HG03354 (cell line): ENCODE results near the gene F2RL2.

Experiments used
- ATAC-seq: cut with Tn5 transposase; IDR thresholded peaks from one replicate; pipeline ENCODE4 v1.9.1; 2021; ENCODE audit warnings: mild to moderate bottlenecking; ENCODE audit not compliant: unreplicated experiment, poor library complexity, severe bottlenecking

The F2RL2 gene

DNA sequence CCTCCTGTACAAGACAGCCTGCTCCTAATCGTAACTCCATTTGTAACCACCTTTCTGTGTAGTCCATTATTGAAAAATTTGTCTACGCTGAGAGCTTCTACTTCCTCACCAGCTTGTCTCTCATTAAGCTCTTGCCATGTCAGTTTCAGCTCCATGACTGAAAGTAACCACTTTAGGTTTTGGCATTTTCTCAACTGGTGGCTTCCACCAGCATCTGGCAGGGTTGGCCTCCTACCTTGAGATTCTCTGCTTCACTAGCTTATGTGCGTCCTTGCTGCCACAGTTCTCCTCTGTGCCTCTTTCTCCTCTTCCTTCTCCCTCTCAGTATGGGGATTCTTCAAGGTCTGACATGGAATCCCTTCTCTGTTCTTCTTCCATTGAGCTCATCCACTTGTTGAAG is 31.8 kb downstream of the F2RL2 start:
- no peak for ATAC-seq

GRCh38 chr5:76590027-76590426 is 33.2 kb downstream of the F2RL2 start:
- peak; percentile 99 for ATAC-seq

- no peak for ATAC-seq
Observed at GRCh38 chr5:76586531-76586930, 36.7 kb downstream of the F2RL2 start.

DNA sequence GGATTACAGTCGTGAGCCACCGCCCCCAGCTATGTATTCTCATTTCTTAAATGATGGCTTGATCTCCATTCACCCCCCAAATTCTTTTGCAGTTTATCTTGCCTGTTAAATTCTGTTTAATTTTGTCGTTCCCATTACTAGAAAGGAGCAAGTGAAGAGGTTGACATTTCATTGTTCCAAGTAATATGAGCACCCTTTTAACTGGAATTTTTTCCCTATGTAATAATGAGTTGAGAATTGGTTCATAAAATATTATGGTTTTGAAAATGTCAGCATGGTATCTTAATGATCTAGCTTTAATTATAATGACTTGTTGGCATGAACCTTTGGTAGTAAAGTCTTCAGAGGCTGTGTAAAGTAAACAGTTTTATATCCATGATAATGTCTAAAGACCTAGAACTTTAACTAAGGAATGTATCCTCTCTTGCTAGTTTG is 37.4 kb downstream of the F2RL2 start:
- no peak for ATAC-seq

DNA sequence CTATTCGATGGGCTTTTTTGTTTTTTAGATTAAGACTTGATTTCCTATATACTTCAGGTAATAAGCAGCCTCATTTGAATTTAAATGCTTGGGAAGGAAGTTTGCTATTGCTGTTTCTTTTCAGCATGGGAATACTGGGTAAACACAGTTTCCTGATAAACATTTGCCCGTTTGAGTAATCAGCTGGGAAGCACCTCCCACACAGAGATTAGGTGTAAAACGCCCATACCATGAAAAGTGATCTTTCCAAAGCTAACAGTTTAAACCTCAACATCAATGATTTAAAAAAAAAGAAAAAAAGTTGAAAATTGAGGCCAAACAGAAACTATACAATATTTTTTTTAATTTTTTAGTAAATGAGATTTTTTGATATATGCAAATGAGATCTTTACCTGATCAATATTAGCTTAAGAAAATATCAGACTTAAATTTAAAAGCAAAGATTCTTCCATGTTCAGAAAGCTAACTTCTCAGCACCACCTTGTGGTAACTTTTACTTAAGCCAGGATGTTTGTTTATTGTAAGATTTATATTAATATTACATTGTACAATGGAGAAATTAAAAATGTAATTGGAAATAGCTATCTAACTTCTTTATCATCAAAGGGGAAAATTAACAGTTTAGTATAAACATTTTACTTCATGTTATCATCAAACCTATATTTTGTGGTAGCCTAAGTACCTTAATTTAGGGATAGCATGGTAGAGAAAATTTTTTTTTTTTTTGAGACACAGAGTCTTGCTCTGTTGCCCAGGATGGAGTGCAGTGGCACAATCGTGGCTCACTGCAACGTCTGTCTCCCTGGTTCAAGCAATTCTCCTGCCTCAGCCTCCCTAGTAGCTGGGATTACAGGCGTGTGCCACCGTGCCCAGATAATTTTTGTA is 39.8 kb downstream of the F2RL2 start:
- ATAC-seq, result no peak

GRCh38 chr5:76582230-76583162 is 40.7 kb downstream of the F2RL2 start:
- peak; percentile 93 for ATAC-seq

GRCh38 chr5:76580981-76581380 is 42.2 kb downstream of the F2RL2 start:
- ATAC-seq, result no peak

DNA sequence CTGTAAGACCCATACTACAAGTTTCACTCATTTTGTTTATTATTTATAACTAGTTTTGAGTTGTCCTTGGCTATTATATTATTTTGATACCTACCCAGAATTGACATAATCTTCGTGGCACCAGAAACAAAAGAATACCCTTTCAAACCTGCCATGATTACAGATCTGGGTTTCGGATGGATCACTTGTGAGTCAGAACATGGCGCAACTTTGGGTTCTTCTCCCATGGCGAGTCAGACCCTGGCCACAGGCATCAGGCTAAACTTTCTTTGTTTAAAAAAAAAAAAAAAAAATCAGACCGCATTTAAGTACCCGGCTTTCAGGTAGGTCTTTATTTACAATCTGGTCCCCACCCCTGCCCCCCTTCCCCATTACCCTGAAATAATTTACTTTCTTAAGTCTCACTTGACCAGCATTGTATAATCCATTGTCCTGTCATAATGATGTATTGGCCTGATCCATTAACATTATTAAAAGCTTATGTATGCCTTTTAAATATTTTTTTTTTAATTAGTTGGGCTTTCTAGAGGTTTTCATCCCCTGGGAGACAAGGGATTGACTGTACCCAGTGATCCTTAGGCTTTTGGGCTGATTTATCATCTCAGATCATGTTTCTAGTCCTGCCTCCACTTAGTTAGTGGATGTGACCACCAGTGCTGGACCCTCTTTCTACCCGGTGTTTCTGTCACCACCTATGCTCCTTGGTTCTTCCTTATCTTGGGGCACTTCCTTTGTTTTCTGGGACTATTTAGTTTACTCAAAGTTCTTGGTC is 43.9 kb downstream of the F2RL2 start:
- ATAC-seq, result no peak

- no peak for ATAC-seq
Observed at GRCh38 chr5:76576996-76577395, 46.2 kb downstream of the F2RL2 start.

GRCh38 chr5:76576450-76576849 is 46.8 kb downstream of the F2RL2 start:
- ATAC-seq, result no peak

DNA sequence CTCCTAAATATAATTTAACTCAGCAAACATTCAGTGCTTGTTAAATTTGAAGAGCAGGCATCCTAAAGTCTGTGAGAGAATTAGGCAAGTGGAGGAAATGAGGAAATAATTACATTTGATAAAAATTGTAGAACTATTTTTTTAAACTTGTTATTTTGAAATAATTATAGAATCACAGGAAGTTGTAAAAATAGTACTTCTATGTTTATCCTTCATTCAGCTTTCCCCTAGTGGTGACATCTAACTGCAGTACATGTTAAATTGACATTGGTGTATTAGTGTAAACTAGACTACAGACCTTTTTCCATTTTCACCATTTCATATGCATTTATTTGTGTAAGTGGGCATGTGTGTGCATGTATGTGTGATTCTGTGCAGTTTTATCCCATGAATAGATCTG is 51.6 kb downstream of the F2RL2 start:
- ATAC-seq, result no peak

GRCh38 chr5:76570153-76570552 is 53.0 kb downstream of the F2RL2 start:
- ATAC-seq, result no peak
